OCI-LY3 (cell line): ENCODE measurements around the gene IFNA14.

Experiments used
- EZH2phosphoT487 ChIP-seq: fragments of 200-600 bp; shearing (Covaris generic); IDR thresholded peaks from 2 replicates; pipeline ENCODE4 v1.6.1; 2018; ENCODE audit warnings: antibody characterized with exemption, mixed run types, low read depth
- TF ChIP-seq, protein P1 (sequence below): fragments of 200-600, 300-600 bp; sonication (generic); IDR thresholded peaks from 2 replicates; pipeline ENCODE4 v1.5.1; 2014; ENCODE audit warnings: antibody characterized with exemption, low read length, low read depth

GRCh38 chr9:21266733-21267484 is 27.1 kb upstream of the IFNA14 start:
- no peak for TF ChIP-seq EZH2phosphoT487
- TF ChIP-seq, protein P1, sequence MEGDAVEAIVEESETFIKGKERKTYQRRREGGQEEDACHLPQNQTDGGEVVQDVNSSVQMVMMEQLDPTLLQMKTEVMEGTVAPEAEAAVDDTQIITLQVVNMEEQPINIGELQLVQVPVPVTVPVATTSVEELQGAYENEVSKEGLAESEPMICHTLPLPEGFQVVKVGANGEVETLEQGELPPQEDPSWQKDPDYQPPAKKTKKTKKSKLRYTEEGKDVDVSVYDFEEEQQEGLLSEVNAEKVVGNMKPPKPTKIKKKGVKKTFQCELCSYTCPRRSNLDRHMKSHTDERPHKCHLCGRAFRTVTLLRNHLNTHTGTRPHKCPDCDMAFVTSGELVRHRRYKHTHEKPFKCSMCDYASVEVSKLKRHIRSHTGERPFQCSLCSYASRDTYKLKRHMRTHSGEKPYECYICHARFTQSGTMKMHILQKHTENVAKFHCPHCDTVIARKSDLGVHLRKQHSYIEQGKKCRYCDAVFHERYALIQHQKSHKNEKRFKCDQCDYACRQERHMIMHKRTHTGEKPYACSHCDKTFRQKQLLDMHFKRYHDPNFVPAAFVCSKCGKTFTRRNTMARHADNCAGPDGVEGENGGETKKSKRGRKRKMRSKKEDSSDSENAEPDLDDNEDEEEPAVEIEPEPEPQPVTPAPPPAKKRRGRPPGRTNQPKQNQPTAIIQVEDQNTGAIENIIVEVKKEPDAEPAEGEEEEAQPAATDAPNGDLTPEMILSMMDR, result no peak
